Glutamatergic neuron (in vitro differentiated cells): ENCODE measurements around the gene HTT-AS. TPM values are rescaled to one million over a fixed set of nuclear protein-coding genes. Genes with fewer than 3 reads are reported as not detected.
A peak's percentile ranks its signal among the peaks of the same experiment; 100 is the strongest.

Experiments
- DNase-seq: peaks from one replicate; pipeline ENCODE4 v3.0.0; 2022
- H3K27ac Mint-ChIP-seq: one replicate; pipeline ENCODE4 v1.8.0; 2020; ENCODE audit warnings: mild to moderate bottlenecking, mixed read lengths, inconsistent platforms; ENCODE audit not compliant: unreplicated experiment
- H3K27me3 Mint-ChIP-seq: one replicate; pipeline ENCODE4 v1.8.0; 2020; ENCODE audit warnings: mild to moderate bottlenecking, moderate library complexity, mixed read lengths, inconsistent platforms; ENCODE audit not compliant: unreplicated experiment
- H3K36me3 Mint-ChIP-seq: one replicate; pipeline ENCODE4 v1.8.0; 2020; ENCODE audit warnings: mild to moderate bottlenecking, mixed read lengths, inconsistent platforms; ENCODE audit not compliant: unreplicated experiment
- H3K4me1 Mint-ChIP-seq: one replicate; pipeline ENCODE4 v1.8.0; 2020; ENCODE audit warnings: mild to moderate bottlenecking, low read depth, mixed read lengths, inconsistent platforms; ENCODE audit not compliant: unreplicated experiment
- H3K4me3 Mint-ChIP-seq: one replicate; pipeline ENCODE4 v1.8.0; 2020; ENCODE audit warnings: mild to moderate bottlenecking, mixed read lengths, inconsistent platforms; ENCODE audit not compliant: unreplicated experiment
- H3K9me3 Mint-ChIP-seq: one replicate; pipeline ENCODE4 v1.8.0; 2020; ENCODE audit warnings: mild to moderate bottlenecking, moderate library complexity, mixed read lengths, inconsistent platforms; ENCODE audit not compliant: unreplicated experiment
- total RNA-seq: library from RNA; stranded (reverse); fragmentation: NEBNext Ultra II Directional; extraction: Animal tissue kit (Norgen Biotek cat#: 25700); gene quantifications from one replicate; pipeline ENCODE4 v1.2.1, GENCODE V29; 2021; ENCODE audit not compliant: unreplicated experiment
- TF ChIP-seq, protein P1 (sequence below): fragments of 200-600 bp; sonication (generic); IDR thresholded peaks from one replicate; pipeline ENCODE4 v1.5.0; 2021; ENCODE audit not compliant: partially characterized antibody, unreplicated experiment

The HTT-AS gene
- total RNA-seq, 1 donor from 2014 or later, result not detected

- H3K27ac Mint-ChIP-seq, result peak overlapping the region; percentile 17
- H3K4me3 Mint-ChIP-seq, result peak overlapping the region; percentile 55
- TF ChIP-seq, protein P1, sequence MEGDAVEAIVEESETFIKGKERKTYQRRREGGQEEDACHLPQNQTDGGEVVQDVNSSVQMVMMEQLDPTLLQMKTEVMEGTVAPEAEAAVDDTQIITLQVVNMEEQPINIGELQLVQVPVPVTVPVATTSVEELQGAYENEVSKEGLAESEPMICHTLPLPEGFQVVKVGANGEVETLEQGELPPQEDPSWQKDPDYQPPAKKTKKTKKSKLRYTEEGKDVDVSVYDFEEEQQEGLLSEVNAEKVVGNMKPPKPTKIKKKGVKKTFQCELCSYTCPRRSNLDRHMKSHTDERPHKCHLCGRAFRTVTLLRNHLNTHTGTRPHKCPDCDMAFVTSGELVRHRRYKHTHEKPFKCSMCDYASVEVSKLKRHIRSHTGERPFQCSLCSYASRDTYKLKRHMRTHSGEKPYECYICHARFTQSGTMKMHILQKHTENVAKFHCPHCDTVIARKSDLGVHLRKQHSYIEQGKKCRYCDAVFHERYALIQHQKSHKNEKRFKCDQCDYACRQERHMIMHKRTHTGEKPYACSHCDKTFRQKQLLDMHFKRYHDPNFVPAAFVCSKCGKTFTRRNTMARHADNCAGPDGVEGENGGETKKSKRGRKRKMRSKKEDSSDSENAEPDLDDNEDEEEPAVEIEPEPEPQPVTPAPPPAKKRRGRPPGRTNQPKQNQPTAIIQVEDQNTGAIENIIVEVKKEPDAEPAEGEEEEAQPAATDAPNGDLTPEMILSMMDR, result no peak
- H3K27me3 Mint-ChIP-seq, result peaks cover 3% of the 10 kb centered on the region
- no peaks in the 10 kb centered on the region for H3K36me3 Mint-ChIP-seq
- no peak for DNase-seq
- no peaks in the 10 kb centered on the region for H3K9me3 Mint-ChIP-seq
- peaks cover 21% of the 10 kb centered on the region for H3K4me1 Mint-ChIP-seq
Measured at GRCh38 chr4:3036131-3036952, 38.0 kb downstream of the HTT-AS start.

- TF ChIP-seq, protein P1, result no peak
- Mint-ChIP-seq H3K36me3 (no peaks in the 10 kb centered on the region), H3K27me3 (peaks cover 3% of the 10 kb centered on the region), H3K9me3 (no peaks in the 10 kb centered on the region), H3K4me3 (no peak overlapping the region), H3K4me1 (peaks cover 25% of the 10 kb centered on the region), H3K27ac (no peak overlapping the region)
- DNase-seq, result no peak
Measured at GRCh38 chr4:3035674-3036073, 38.7 kb downstream of the HTT-AS start.

DNA sequence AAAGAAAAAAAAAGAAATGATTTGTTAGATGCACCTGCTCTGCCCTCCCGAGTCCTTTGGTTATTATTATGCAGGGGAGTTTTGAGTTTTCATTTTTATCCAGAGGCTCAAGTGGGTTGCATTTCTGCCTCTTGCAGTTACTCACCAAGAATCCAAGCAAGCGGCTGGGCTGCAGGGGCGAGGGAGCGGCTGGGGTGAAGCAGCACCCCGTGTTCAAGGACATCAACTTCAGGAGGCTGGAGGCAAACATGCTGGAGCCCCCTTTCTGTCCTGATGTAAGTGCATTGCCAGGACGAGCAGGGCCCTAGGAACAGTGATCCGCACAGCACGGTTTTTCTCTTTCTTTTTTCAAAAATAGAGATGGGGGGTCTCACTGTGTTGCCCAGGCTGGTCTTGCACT lies 39.1 kb downstream of the HTT-AS start:
- H3K9me3 Mint-ChIP-seq, result peaks cover under 1% of the 10 kb centered on the region
- no peak overlapping the region for H3K4me3 Mint-ChIP-seq
- H3K27ac Mint-ChIP-seq, result no peak overlapping the region
- H3K36me3 Mint-ChIP-seq, result no peaks in the 10 kb centered on the region
- H3K27me3 Mint-ChIP-seq, result peaks cover 3% of the 10 kb centered on the region
- peaks cover 27% of the 10 kb centered on the region for H3K4me1 Mint-ChIP-seq
- DNase-seq, result no peak
- TF ChIP-seq, protein P1, result no peak

DNA sequence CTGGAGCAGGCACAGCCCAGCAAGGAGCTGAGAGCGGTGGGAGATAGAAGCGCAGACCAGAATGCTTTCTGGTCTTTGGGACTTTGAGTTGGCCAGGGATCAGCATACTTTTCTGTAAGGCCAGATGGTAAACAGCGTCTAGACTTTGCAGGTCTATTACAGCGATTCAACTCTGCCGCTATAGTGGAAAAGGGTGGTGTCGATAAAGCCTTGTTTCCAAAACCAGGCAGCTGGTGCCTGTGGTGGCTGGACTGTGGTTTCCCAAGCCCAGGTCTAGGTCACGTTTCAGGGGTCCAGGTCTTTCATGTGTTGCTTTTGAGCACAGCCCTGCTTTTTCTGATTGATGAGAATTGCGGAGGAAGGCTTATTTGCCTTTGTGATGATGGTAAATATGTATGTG lies 40.1 kb downstream of the HTT-AS start:
- Mint-ChIP-seq H3K36me3 (no peaks in the 10 kb centered on the region), H3K27me3 (peaks cover 3% of the 10 kb centered on the region), H3K4me1 (peaks cover 27% of the 10 kb centered on the region), H3K9me3 (peaks cover 1% of the 10 kb centered on the region), H3K4me3 (no peak overlapping the region), H3K27ac (peak overlapping the region; percentile 73)
- no peak for DNase-seq
- TF ChIP-seq, protein P1, result no peak

DNA sequence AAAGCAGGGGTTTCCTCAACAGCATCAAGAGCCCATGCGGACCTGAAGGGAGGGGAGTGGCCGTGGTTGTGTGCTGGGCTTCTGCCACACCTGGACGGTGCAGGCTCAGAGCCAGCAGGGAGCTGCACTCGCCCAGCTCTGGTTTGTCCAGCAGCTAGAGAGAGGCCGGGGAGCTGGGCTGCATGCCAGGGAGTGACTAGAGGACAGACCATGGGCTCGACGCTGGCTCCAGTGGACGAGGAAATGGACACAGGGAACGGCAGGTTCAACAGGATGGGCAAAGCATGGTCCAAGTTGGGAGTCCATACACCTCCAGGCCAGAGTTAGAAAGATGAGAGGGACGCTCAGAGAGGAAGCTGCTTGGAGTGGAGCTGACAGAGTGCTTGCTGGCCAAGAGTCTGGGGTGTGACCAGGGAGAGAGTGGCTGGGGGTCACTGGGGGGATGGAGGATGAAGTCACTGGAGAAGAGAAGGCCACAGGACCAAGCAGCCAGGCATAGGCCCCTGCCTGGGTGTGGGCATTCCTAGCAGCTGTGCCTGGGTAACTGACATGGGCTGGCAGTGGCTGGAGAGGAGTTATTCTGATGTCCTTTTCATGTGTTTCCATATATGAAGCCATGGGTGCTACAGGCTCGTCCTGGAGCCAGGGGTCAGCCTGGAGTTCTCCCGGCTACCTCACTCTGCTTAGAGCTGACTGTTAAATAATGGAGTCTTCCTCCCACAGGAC lies 42.8 kb downstream of the HTT-AS start:
- DNase-seq, result no peak
- peaks cover 23% of the 10 kb centered on the region for H3K4me1 Mint-ChIP-seq
- TF ChIP-seq, protein P1, result no peak
- peaks cover 1% of the 10 kb centered on the region for H3K9me3 Mint-ChIP-seq
- H3K36me3 Mint-ChIP-seq, result no peaks in the 10 kb centered on the region
- peaks cover 5% of the 10 kb centered on the region for H3K27me3 Mint-ChIP-seq
- no peak overlapping the region for H3K4me3 Mint-ChIP-seq
- peak overlapping the region; percentile 89 for H3K27ac Mint-ChIP-seq
